Neural progenitor cell (in vitro differentiated cells): ENCODE data around the gene TBC1D9.

Source experiments
- EZH2 ChIP-seq: fragments of 200-600 bp; sonication (generic); IDR thresholded peaks from 2 replicates; pipeline ENCODE4 v1.6.1; 2017; ENCODE audit warnings: antibody characterized with exemption, mild to moderate bottlenecking, moderate library complexity
- EZH2phosphoT487 ChIP-seq: fragments of 200-600 bp; sonication (generic); IDR thresholded peaks from 2 replicates; pipeline ENCODE4 v1.6.1; 2017; ENCODE audit warnings: antibody characterized with exemption
- TF ChIP-seq, protein P1 (sequence below): fragments of 200-600 bp; sonication (generic); IDR thresholded peaks from 2 replicates; pipeline ENCODE4 v1.5.1; 2017; ENCODE audit warnings: antibody characterized with exemption, mild to moderate bottlenecking

- TF ChIP-seq EZH2phosphoT487 (no peak), EZH2 (no peak)
- TF ChIP-seq, protein P1, sequence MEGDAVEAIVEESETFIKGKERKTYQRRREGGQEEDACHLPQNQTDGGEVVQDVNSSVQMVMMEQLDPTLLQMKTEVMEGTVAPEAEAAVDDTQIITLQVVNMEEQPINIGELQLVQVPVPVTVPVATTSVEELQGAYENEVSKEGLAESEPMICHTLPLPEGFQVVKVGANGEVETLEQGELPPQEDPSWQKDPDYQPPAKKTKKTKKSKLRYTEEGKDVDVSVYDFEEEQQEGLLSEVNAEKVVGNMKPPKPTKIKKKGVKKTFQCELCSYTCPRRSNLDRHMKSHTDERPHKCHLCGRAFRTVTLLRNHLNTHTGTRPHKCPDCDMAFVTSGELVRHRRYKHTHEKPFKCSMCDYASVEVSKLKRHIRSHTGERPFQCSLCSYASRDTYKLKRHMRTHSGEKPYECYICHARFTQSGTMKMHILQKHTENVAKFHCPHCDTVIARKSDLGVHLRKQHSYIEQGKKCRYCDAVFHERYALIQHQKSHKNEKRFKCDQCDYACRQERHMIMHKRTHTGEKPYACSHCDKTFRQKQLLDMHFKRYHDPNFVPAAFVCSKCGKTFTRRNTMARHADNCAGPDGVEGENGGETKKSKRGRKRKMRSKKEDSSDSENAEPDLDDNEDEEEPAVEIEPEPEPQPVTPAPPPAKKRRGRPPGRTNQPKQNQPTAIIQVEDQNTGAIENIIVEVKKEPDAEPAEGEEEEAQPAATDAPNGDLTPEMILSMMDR, result no peak
Measured at GRCh38 chr4:140706665-140707064, 49.5 kb downstream of the TBC1D9 start.
